Retina (tissue), 1 donor: Measurements from ENCODE around the gene FBXW11.
"Not testable (repeated sequence)": the region's sequence is repeated elsewhere in the genome, so short reads cannot be mapped to it uniquely, and the experiment has no call there.

ENCODE experiments used
- DNase-seq: peaks from one replicate; pipeline ENCODE4 v3.0.0-alpha.2; 2016

FBXW11 gene

GRCh38 chr5:172006321-172007174 lies at the start of gene FBXW11:
FBXW11 (minus strand) TSS chr5:172006638; CDS start chr5:172006502, 136 bp downstream.
- peak; percentile 99 for DNase-seq

GRCh38 chr5:172055996-172056395 lies 49.6 kb upstream of the FBXW11 start:
- no peak for DNase-seq

- no peak for DNase-seq
These were observed 49.0 kb upstream of the FBXW11 start for GRCh38 chr5:172055421-172055820.

GRCh38 chr5:172054611-172055153 lies 48.2 kb upstream of the FBXW11 start:
- DNase-seq, result no peak

- DNase-seq, result no peak
These were observed 46.2 kb upstream of the FBXW11 start for GRCh38 chr5:172052450-172053236.

- no peak for DNase-seq
These were observed 45.4 kb upstream of the FBXW11 start for GRCh38 chr5:172051643-172052339.

GRCh38 chr5:172050080-172050479 lies 43.6 kb upstream of the FBXW11 start:
- no peak for DNase-seq

GRCh38 chr5:172049226-172049796 lies 42.9 kb upstream of the FBXW11 start:
- DNase-seq, result no peak

- DNase-seq, result no peak
These were observed 42.2 kb upstream of the FBXW11 start for GRCh38 chr5:172048539-172049101.

- no peak for DNase-seq
These were observed 41.7 kb upstream of the FBXW11 start for GRCh38 chr5:172048170-172048422.

GRCh38 chr5:172046593-172046992 lies 40.2 kb upstream of the FBXW11 start:
- DNase-seq, result no peak

GRCh38 chr5:172045315-172045632 lies 38.8 kb upstream of the FBXW11 start:
- no peak for DNase-seq

GRCh38 chr5:172044631-172045314 lies 38.3 kb upstream of the FBXW11 start:
- no peak for DNase-seq

GRCh38 chr5:172043865-172044264 lies 37.4 kb upstream of the FBXW11 start:
- DNase-seq, result peak; percentile 19

GRCh38 chr5:172042183-172042582 lies 35.7 kb upstream of the FBXW11 start:
- no peak for DNase-seq

- DNase-seq, result no peak
These were observed 31.7 kb upstream of the FBXW11 start for GRCh38 chr5:172038167-172038566.

- DNase-seq, result no peak
These were observed 28.6 kb upstream of the FBXW11 start for GRCh38 chr5:172035049-172035448.

GRCh38 chr5:172031894-172032461 lies 25.5 kb upstream of the FBXW11 start:
- no peak for DNase-seq

- DNase-seq, result no peak
These were observed 23.4 kb upstream of the FBXW11 start for GRCh38 chr5:172029876-172030275.

GRCh38 chr5:172028167-172028566 lies 21.7 kb upstream of the FBXW11 start:
- DNase-seq, result no peak

GRCh38 chr5:172020110-172020786 lies 13.8 kb upstream of the FBXW11 start:
- not testable (repeated sequence) for DNase-seq
